NB4 (cell line): Measurements from ENCODE around the gene PPP1R9A.

Source experiments
- CTCF ChIP-seq: IDR thresholded peaks from one replicate; pipeline ENCODE4 v1.5.1; 2012; ENCODE audit warnings: low read depth, low read length
- MAX ChIP-seq: IDR thresholded peaks from 2 replicates; pipeline ENCODE4 v1.6.1; 2011; ENCODE audit warnings: low read depth, low read length
- MYC ChIP-seq: IDR thresholded peaks from 2 replicates; pipeline ENCODE4 v1.6.1; 2011; ENCODE audit warnings: low read depth, low read length
- POLR2A ChIP-seq: IDR thresholded peaks from 2 replicates; pipeline ENCODE4 v1.6.1; 2011; ENCODE audit warnings: mild to moderate bottlenecking; ENCODE audit not compliant: insufficient read length; ENCODE audit errors: extremely low read depth

- TF ChIP-seq POLR2A (no peak), CTCF (no peak), MAX (no peak), MYC (no peak)
These were observed 97.3 kb downstream of the PPP1R9A start for GRCh38 chr7:95004618-95005247.
